ENCODE results near the gene KIFC1. TPM values are rescaled to one million over a fixed set of nuclear protein-coding genes. Genes with fewer than 3 reads are reported as not detected.

KIFC1 gene
- total and polyA plus RNA-seq, 2 of the 4 experiments (the other 2 are of a cell fraction), result 33.9 to 40.6 TPM

DNA sequence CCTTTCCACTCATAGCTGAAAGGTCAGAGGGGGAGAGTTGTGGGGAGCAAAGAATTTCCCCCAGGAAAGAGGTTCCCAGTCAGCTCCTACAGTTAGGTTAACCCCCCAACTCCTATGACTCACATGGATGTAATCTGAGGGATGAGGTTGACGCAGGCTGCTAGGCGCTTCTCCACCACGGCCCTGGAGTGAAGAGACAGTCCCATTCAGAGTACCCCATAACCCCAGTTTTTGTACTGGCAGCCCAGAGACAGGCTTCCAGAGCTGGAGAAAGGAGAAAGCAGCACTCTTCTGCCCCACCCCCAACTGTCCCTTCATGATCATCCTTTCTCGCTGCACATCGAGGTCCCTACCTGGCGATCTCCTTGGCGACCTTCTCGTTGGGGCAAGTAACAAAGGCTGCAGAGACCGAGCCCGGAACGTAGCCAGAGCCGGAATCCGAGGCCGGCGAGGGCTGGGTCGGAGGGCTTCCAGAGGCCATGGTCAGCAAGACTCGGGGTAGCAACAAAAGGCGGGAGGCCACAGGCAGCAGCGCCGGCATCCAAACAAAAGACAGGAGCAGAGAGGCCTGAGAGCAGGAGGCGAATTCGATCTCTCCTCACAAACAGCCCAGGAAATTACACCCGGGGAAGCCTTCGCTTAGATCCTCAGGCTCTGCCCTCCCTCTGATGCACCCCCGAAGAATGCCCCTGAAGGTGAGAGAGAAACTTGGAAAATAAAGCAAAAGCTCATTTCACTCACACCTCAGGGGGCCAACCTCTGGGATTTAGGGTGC, 25.7 kb downstream of the KIFC1 start:
- peaks cover 38% of the 10 kb centered on the region for H3K36me3 ChIP-seq (ENCODE audit: control insufficient read depth, insufficient read depth, low read length)
- no peaks in the 10 kb centered on the region for H3K27me3 ChIP-seq (ENCODE audit: control insufficient read depth, insufficient read depth, low read length)
- peak overlapping the region; percentile 77 for H2BK20ac ChIP-seq (ENCODE audit: low read depth, low read length)
- ChIA-PET CTCF (interaction anchor here (1.1 kb wide), 1 partner anchor 27 kb away, joined by 3 read pairs; no protein-coding TSS in a partner anchor), POLR2A (ENCODE audit: unreplicated experiment) (no interaction called here)
- DNase-seq (peak; percentile 94), ATAC-seq (ENCODE audit: low read depth) (peak; percentile 33)
- H3K18ac ChIP-seq (ENCODE audit: low read depth, low read length), result peak overlapping the region; percentile 94
- intact Hi-C loops (cut with micrococcal nuclease) (loop anchor here (5.0 kb wide), 2 partner anchors 105 to 120 kb away; partner anchors contain the start of genes RGL2 and TAPBP), dilution Hi-C loops (cut with HindIII; ENCODE audit: low sequenced_read_pairs, unreplicated experiment) (no loop called here), in situ Hi-C loops (cut with MboI; ENCODE audit: low sequenced_read_pairs) (no loop called here)
- H4K8ac ChIP-seq (ENCODE audit: low read depth in 2 of 2, low read length in 2 of 2), result peak overlapping the region; percentile 71 to 98
- peak overlapping the region; percentile 98 for H3K27ac ChIP-seq (ENCODE audit: insufficient read depth, low read length)
- H3K9ac ChIP-seq (ENCODE audit: low read depth, low read length), result peak overlapping the region; percentile 92
- H3K9me1 ChIP-seq (ENCODE audit: insufficient read depth, low read length), result peaks cover 9% of the 10 kb centered on the region
- H3K4me2 ChIP-seq (ENCODE audit: low read depth, low read length), result peak overlapping the region; percentile 98
- peak overlapping the region; percentile 99 for H2AFZ ChIP-seq (replicated peaks; ENCODE audit: low read length, poor library complexity)
- BruUV-seq (replicated peaks), result TSS peak; percentile 98
- WGBS, 2 experiments (ENCODE audit: extremely low coverage in 2 of 2, insufficient read length in 1 of 2), result 0% methylated on average over 13 of the region's 25 CpGs; no CpG with 5 or more reads in 1 of the 2 experiments
- H3K56ac ChIP-seq (ENCODE audit: extremely low read depth, insufficient read depth, low read length), result peak overlapping the region; percentile 99
- H4K20me1 ChIP-seq (ENCODE audit: insufficient read depth, low read length), result peaks cover 19% of the 10 kb centered on the region
- H3K79me1 ChIP-seq (ENCODE audit: low read depth in 1 of 2, low read length in 2 of 2), result peaks cover 26 to 89% of the 10 kb centered on the region in 2 experiments
- H4K91ac ChIP-seq (ENCODE audit: insufficient read depth, low read depth, low read length), result peak overlapping the region; percentile 96
- peaks cover 19% of the 10 kb centered on the region for H3K4me1 ChIP-seq (ENCODE audit: control insufficient read depth, insufficient read depth, low read length)
- peak overlapping the region; percentile 100 for H2AK9ac ChIP-seq (replicated peaks; ENCODE audit: low read depth, low read length, poor library complexity)
- H4K5ac ChIP-seq (ENCODE audit: low read depth, low read length), result peak overlapping the region; percentile 93
- H2BK120ac ChIP-seq (ENCODE audit: low read depth, low read length), result peak overlapping the region; percentile 95
- H3K23ac ChIP-seq (ENCODE audit: low read depth, low read length), result peak overlapping the region; percentile 97
- no peaks in the 10 kb centered on the region for H3K9me3 ChIP-seq (ENCODE audit: control insufficient read depth, insufficient read depth, low read length)
- peak overlapping the region; percentile 97 for H2BK5ac ChIP-seq (ENCODE audit: low read depth, low read length, poor library complexity, severe bottlenecking)
- peak overlapping the region; percentile 97 for H3K14ac ChIP-seq (replicated peaks; ENCODE audit: low read depth, low read length)
- peak overlapping the region; percentile 63 for H3K4me3 ChIP-seq (ENCODE audit: insufficient read depth, low read depth, low read length)
- H2BK15ac ChIP-seq (ENCODE audit: low read depth, low read length), result peak overlapping the region; percentile 84; the same call in 2 of the 3 replicates
- peak overlapping the region; percentile 99 for H2AK5ac ChIP-seq (ENCODE audit: low read depth, low read length)
- peak overlapping the region; percentile 98 for H3K4ac ChIP-seq (ENCODE audit: low read depth, low read length)
- TF ChIP-seq NFE2L2 (IDR thresholded peaks at IDR 0.05; ENCODE audit: low read depth, low read length) (no peak), CHD1 (IDR thresholded peaks at IDR 0.05; ENCODE audit: low read depth, low read length) (no peak; the same call in 1 of the 2 replicates), POLR2A (IDR thresholded peaks at IDR 0.05; ENCODE audit: low read depth, low read length) (peak; percentile 91), MAZ (IDR thresholded peaks at IDR 0.05; ENCODE audit: borderline replicate concordance, low read depth, low read length) (peak; percentile 64; the same call in 1 of the 2 replicates), CEBPB (IDR thresholded peaks at IDR 0.05; ENCODE audit: low read depth, low read length) (no peak), BHLHE40 (IDR thresholded peaks at IDR 0.05; ENCODE audit: low read depth, low read length) (no peak), RAD21 (IDR thresholded peaks at IDR 0.05; ENCODE audit: low read length) (no peak), MAFK (IDR thresholded peaks at IDR 0.05; ENCODE audit: low read depth, low read length) (no peak), CTCF (conservative IDR thresholded peaks at IDR 0.05; ENCODE audit: low read depth, low read length) (no peak), SMC3 (IDR thresholded peaks at IDR 0.05; ENCODE audit: low read depth, low read length) (no peak), RFX5 (IDR thresholded peaks at IDR 0.05; ENCODE audit: low read depth, low read length) (no peak), FOS (IDR thresholded peaks at IDR 0.05; ENCODE audit: low read depth, low read length) (peak; percentile 91), RCOR1 (IDR thresholded peaks at IDR 0.05; ENCODE audit: insufficient replicate concordance, low read length) (no peak)
- TF ChIP-seq, protein P1, sequence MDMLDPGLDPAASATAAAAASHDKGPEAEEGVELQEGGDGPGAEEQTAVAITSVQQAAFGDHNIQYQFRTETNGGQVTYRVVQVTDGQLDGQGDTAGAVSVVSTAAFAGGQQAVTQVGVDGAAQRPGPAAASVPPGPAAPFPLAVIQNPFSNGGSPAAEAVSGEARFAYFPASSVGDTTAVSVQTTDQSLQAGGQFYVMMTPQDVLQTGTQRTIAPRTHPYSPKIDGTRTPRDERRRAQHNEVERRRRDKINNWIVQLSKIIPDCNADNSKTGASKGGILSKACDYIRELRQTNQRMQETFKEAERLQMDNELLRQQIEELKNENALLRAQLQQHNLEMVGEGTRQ (IDR thresholded peaks at IDR 0.05; ENCODE audit: low read depth, low read length), result no peak
